ENCODE measurements around the gene MAP1S. TPM values are rescaled to one million over a fixed set of nuclear protein-coding genes. Genes with fewer than 3 reads are reported as not detected.

MAP1S gene
- total and polyA plus RNA-seq, 10 donors, result 15.0 to 63.1 (median 35.5) TPM

DNA sequence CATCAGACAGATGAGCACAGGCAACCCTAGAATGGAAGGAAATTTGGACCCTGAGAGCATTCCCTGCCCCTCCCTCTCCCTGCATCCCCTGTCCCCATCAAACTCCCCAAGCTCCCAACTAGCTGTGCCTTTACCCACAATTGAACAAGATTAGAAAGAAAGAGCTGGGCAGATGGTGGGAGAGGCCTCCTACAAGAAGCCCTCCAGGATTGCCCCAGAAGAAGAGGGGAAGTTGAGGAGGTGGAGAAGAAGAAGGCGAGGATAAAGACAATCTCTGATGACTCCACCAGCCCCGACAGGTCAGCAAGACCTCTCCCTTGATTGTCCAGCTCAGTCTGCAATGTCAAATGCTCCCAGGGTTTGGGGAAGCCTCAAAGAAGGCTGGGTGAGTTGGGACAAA, 43.0 kb upstream of the MAP1S start:
- DNase-seq, result no peak
- Histone ChIP-seq H3K27me3 (replicated peaks in 1 of 7) (peaks cover 0 to 63% (median 8%) of the 10 kb centered on the region in 7 donors), H3K4me3 (no peak overlapping the region), H3K36me3 (no peaks in the 10 kb centered on the region), H3K9me3 (no peaks in the 10 kb centered on the region), H3K4me1 (peaks cover 5 to 27% (median 15%) of the 10 kb centered on the region in 6 donors), H3K27ac (no peak overlapping the region)
- WGBS, 5 donors, result 47 to 69% (median 57%) methylated on average over 2 of the region's 2 CpGs
- TF ChIP-seq, protein P1, sequence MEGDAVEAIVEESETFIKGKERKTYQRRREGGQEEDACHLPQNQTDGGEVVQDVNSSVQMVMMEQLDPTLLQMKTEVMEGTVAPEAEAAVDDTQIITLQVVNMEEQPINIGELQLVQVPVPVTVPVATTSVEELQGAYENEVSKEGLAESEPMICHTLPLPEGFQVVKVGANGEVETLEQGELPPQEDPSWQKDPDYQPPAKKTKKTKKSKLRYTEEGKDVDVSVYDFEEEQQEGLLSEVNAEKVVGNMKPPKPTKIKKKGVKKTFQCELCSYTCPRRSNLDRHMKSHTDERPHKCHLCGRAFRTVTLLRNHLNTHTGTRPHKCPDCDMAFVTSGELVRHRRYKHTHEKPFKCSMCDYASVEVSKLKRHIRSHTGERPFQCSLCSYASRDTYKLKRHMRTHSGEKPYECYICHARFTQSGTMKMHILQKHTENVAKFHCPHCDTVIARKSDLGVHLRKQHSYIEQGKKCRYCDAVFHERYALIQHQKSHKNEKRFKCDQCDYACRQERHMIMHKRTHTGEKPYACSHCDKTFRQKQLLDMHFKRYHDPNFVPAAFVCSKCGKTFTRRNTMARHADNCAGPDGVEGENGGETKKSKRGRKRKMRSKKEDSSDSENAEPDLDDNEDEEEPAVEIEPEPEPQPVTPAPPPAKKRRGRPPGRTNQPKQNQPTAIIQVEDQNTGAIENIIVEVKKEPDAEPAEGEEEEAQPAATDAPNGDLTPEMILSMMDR (IDR thresholded peaks at IDR 0.05 in 8 of 11, conservative IDR thresholded peaks at IDR 0.05 in 3 of 11), result no peak
- TF ChIP-seq POLR2AphosphoS5 (IDR thresholded peaks at IDR 0.05), result no peak
- no peak for TF ChIP-seq POLR2A (IDR thresholded peaks at IDR 0.05)
- intact Hi-C loops (cut with DNase I; ENCODE audit: low total_unique reads), result no loop called here

DNA sequence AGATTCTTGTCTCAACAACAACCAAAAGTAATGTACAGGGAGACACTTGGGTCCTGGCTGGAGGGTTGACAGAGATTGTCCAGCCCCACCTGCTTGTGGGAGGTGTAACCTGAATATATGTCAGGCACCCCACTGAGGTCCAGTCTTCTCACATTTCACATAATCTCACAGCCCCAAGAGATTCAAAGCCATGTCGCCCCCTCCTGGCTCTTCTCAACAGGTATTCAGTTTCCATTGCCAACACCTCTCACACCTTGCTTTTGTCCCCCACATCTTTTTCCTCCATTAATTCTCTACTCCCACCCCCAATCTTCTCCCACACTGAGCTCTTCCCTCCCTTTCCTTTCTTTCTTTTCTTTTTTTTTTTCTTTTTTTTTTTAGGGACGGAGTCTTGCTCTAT, 42.3 kb upstream of the MAP1S start:
- no peak for DNase-seq
- Histone ChIP-seq H3K9me3 (no peaks in the 10 kb centered on the region), H3K27ac (no peak overlapping the region), H3K4me3 (no peak overlapping the region), H3K27me3 (replicated peaks in 1 of 7) (peaks cover 0 to 70% (median 8%) of the 10 kb centered on the region in 7 donors), H3K36me3 (no peaks in the 10 kb centered on the region), H3K4me1 (peaks cover 5 to 31% (median 17%) of the 10 kb centered on the region in 6 donors)
- 67 to 85% (median 75%) methylated on average over 2 of the region's 2 CpGs for WGBS, 5 donors
- intact Hi-C loops (cut with DNase I; ENCODE audit: low total_unique reads), result no loop called here
- TF ChIP-seq, protein P1 (IDR thresholded peaks at IDR 0.05 in 8 of 11, conservative IDR thresholded peaks at IDR 0.05 in 3 of 11), result peak in 2 of 11 experiments; percentile 26 to 31
- no peak for TF ChIP-seq POLR2A (IDR thresholded peaks at IDR 0.05)

- TF ChIP-seq POLR2A (IDR thresholded peaks at IDR 0.05) (no peak), POLR2AphosphoS5 (IDR thresholded peaks at IDR 0.05) (no peak)
- TF ChIP-seq, protein P1 (IDR thresholded peaks at IDR 0.05 in 8 of 11, conservative IDR thresholded peaks at IDR 0.05 in 3 of 11), result no peak
These were observed 40.4 kb upstream of the MAP1S start for GRCh38 chr19:17678836-17679235.

DNA sequence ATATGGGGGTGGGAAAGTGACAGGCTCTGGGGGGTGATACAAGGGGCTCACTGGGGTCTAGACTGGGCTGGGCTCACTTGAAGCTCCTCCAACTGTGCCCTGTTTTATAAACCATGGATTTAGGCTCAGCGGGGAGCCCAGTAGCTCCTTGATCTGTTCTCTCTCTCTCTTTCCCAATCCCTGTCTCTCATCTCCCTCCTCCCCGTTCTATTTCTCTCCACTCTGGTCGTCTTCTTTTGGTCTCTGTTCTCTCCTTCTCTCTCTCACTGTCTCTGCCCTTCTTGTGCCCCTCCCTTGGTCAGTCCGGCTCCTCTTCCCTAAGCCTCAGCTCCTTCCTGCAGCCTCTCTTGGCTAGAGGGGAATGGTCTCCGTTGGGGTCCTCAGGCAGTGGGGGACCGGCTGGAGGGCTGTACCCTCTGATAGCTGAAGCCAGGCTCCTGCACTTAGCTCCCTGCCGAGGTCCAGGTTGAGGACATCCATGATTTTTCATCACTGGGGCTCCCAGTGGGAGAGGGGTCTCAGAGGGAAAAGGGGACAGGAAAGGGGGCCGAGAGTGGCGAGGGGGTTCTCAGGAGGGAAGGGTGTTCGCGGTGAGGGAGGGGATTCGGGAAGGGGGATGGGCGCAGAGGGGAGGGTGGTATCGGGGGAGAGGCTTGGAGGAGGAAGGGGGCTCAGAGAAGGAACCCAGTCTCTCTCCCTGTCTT, 39.6 kb upstream of the MAP1S start:
- TF ChIP-seq POLR2A (IDR thresholded peaks at IDR 0.05), result no peak
- TF ChIP-seq, protein P1 (IDR thresholded peaks at IDR 0.05 in 8 of 11, conservative IDR thresholded peaks at IDR 0.05 in 3 of 11), result no peak
- no peak for TF ChIP-seq POLR2AphosphoS5 (IDR thresholded peaks at IDR 0.05)
- H3K27ac ChIP-seq, result peak overlapping the region in 3 of 8 donors; percentile 24 to 54 (median 25)
- DNase-seq, result no peak
- peaks cover 5 to 25% (median 14%) of the 10 kb centered on the region in 6 donors for H3K4me1 ChIP-seq
- intact Hi-C loops (cut with DNase I; ENCODE audit: low total_unique reads), result no loop called here
- H3K27me3 ChIP-seq (replicated peaks in 1 of 7), result peaks cover 0 to 86% (median 8%) of the 10 kb centered on the region in 7 donors
- 9 to 11% (median 10%) methylated on average over 13 to 14 of the region's 14 CpGs for WGBS, 5 donors
- no peaks in the 10 kb centered on the region for H3K9me3 ChIP-seq
- H3K36me3 ChIP-seq, result no peaks in the 10 kb centered on the region
- peak overlapping the region in 5 of 8 donors; percentile 7 to 60 (median 25) for H3K4me3 ChIP-seq

More at GRCh38 chr19:17678836-17679235, 40.4 kb upstream of the MAP1S start:
- Histone ChIP-seq H3K4me3 (no peak overlapping the region), H3K4me1 (peaks cover 5 to 31% (median 17%) of the 10 kb centered on the region in 6 donors), H3K36me3 (no peaks in the 10 kb centered on the region), H3K27ac (no peak overlapping the region), H3K27me3 (replicated peaks in 1 of 7) (peaks cover 0 to 86% (median 8%) of the 10 kb centered on the region in 7 donors), H3K9me3 (no peaks in the 10 kb centered on the region)
- DNase-seq, result no peak
- 79 to 87% (median 81%) methylated on average over 4 of the region's 4 CpGs for WGBS, 5 donors
- intact Hi-C loops (cut with DNase I; ENCODE audit: low total_unique reads), result no loop called here

Data from spleen (tissue), 11 donors.